HG02678 (cell line): ENCODE data around the gene PPIL6.
"Not testable (repeated sequence)": the region's sequence is repeated elsewhere in the genome, so short reads cannot be mapped to it uniquely, and the experiment has no call there.

Experiments
- ATAC-seq: cut with Tn5 transposase; IDR thresholded peaks from one replicate; pipeline ENCODE4 v1.9.1; 2021; ENCODE audit warnings: mild to moderate bottlenecking, moderate library complexity; ENCODE audit not compliant: unreplicated experiment

The PPIL6 gene

DNA sequence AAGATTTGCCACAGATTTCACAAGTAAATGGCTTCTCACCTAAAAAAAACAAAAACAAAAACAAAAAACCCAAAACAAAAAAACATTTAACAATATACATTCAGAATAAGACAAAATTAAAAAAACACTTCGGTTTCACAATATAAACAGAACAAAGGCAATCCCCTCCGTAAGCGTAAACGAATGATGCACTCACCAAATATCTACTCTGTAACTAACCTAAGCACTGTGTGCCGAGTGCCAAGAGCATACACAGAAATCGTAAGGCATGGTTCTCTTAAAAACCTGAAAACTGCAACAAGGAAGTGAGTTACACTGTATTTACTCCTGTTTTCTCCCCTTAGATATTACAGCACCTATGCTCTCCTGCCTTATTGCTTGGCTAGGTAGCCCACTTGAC is 27.3 kb upstream of the PPIL6 start:
- no peak for ATAC-seq

DNA sequence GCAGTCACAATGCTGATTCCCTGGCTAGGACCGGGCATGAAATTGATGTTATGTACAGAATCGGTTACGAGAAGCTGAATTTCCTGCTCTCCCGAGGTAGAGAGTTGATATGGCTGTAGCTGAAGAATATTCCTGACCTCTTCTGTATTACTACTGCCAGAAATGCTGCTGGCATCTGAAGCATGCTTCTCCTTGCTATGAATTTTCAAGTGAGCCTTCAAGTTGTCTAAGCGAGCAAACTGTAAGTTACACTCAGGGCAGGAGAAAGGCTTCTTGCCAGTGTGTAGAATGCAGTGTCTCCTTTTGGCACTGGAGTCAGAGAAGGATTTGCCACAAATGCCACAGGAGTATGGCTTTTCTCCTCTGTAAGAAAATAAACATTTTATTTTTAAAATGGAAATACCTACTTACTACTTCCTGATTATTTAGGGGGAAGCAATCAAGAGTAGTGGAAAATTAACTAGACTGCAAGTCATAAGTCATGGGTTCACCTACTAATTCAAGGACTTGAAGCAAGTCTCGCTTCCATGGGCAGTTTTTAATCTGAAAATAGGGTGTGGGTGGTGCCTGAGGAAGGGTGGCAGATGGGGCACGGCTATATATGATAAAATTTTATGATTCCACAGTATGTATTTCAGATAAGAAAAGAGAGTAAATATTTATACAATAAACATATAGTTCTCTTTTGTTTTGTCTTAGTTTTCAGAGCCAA is 25.9 kb upstream of the PPIL6 start:
- ATAC-seq = no peak

DNA sequence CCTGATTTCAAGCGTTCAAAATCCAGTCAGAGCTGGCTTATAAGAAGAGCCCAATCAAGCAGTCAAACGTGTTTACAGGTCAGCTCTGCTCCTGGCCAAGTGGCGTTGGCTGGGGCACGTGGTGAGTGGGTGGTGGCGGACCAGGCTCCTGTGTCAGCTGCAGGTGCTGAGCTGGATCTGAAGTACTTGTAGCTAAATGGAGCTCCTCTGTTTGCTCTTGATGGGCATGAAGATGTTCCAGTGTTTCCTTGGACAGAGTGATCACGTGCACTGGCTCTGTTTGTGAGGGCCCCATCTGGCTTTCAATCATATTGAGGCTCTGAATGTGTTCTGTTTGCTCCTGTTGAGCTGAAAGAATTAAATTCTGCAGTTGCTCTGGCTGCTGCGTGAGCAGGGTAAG is 25.3 kb upstream of the PPIL6 start:
- no peak for ATAC-seq

DNA sequence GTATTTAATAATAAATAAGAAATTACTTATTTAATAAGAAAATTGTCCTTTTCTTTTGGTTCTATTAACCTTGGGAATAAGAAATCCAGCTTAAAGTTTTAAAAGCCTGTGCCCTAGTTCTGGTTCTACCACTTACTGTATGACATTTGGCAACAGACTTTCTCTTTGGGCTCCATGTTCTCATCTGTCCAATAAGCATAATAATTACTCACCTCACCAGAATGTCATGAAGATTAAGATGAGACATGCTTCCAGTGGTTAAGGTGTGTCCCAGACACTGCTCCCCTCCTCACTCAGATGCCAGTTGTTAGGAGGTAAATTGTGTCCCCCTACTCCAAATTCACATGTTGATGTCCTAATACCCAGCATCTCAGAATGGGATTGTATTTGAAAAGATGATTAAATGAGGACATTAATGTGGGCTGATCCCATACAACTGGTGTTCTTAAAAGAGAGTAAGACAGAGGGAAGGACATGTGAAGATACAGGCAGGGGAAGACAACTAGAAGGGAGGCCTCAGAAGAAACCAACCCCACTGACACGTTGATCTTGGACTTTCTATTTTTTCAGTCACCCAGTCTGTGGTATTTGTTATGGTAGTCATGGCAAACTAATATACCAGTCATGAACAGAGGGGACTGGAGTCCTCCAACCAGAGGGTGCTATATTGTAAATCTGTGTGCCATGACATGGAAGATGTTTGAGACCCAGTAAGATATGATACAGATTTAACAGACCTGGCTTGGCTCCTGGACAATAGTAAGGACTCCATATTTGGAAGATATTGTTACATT is 21.5 kb upstream of the PPIL6 start:
- no peak for ATAC-seq

DNA sequence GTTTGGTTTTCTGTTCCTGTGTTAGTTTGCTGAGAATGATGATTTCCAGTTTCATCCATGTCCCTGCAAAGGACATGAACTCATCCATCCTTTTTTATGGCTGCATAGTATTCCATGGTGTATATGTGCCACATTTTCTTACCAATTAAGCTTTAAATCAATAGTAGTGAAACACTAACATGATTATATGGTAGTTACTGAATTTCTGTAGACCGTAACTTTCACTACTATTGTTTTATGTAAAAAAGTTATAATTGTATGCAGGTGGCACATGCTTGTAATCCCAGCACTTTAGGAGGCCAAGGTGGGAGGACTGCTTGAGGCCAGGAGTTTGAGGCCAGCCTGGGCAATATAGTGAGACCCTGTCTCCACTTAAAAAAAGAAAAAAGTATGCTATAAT is 20.8 kb upstream of the PPIL6 start:
- ATAC-seq = not testable (repeated sequence)

DNA sequence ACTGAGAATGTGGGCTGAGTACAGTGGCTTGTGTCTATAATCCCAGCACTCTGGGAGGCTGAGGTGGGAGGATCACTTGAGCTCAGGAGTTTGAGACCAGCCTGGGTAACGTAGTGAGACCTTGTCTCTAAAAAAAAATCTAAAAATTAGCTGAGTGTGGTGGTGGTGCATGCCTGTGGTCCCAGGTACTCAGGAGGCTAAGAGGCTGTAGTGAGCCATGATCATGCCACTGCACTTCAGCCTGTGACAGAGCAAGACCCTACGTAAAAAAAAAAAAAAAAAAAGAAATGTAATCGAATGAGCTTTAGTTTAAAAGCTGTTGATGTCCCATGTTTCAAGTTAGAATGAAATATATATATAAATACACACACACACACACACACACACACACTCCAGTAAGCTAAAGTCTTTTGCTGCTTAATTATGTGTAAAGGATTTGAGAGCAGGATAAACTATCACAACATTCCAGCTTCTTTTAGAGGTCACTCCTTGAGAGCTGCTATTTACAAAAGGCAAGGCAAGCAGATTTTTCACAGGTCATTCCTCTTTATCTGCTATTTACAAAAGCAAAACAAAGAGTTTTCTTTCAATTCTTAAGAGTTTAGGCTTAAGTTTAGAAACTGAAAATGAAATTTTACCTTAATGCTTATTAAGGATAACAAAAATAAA is 19.9 kb upstream of the PPIL6 start:
- ATAC-seq = no peak

DNA sequence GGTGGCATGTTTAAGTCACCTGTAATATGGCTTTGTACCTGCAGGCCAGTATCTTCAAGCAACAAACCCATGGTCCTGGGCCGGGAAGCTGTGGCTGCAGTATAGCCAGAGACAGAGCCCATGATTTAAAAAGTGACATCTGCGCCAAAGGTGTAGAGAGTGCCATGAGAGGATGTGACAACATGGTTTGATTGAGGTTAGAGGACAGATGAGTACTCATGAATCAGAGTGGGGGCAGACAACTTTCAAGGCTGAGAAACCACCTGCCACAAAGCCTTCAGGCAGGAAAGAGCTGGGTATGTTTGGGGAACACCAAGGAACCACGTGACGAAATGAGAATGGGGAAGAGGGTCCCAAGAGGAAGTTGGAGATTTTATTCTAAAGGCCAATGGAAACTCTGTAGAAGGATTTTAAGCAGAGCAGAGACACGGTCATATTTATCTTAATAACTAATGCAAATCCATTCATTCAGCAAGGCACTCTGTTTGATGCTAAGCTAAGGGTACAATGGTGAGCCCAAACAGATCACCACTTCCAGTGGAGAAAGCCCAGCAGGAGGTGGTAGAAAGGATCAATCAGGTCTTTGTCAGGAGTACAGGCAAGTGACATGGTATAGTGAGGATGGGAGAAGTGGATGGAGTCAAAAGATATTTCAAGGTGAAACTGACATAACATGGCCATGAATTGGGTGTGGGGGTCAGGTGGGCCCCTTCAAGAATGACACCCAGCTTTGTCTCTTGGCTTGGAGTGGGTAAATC is 18.5 kb upstream of the PPIL6 start:
- ATAC-seq = peak; percentile 24

DNA sequence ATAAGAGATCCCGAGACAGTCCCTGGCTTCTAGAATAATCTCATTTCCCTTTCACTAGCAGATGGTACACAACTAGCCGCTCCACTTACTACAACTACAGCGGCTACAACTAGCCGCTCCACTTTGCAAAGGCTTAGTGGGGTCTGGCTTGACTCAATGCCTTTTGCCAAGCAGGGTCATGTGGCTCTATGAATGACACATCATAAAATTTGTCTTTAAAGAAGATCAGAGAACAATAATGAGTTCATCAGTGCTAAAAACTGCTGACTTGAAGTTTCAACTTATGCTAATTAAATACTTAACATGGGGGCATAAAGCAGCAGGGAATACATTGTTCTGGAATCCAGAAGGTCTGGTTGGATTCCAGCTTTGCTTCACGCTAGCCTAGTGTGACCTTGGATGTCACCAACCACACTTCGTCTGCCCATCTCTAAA is 17.2 kb upstream of the PPIL6 start:
- ATAC-seq = no peak

DNA sequence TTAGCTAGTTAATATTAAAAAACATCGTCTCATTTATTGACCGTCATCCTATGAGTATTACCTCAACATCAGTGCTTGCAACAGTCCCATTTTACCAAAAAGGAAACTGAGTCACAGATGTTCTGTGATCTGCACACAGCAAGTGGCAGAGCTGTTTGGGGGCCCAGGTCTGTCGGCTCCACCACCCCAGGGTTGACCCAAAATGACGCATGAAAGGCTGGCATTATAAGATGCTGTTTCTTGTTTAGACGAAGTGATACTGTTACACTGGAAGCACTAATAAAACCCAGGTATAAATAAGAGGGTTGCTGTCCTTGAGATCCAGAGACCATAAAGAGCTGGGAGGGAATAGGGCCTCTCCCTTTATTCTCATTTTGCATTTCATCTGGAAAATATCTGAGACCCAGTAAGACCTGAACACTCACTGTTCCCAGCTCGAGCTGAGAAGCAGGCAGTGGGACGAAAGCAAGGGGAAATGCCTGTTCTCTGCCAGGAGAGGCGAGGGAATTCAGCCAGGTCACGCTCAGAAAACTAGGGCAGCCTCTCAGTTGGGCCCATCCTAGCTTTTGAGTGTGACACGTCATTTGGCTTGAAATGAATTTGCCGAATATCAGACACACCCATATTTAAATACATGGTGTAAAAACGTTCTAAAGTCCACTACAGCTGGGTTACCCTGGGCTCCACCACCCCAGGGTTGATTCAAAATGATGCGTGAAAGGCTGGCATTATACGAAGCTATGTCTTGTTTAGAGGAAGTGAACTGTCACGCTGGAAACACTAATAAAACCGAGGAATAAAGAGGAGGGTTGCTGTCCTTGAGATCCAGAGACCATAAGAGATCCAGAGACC is 16.5 kb upstream of the PPIL6 start:
- no peak for ATAC-seq

DNA sequence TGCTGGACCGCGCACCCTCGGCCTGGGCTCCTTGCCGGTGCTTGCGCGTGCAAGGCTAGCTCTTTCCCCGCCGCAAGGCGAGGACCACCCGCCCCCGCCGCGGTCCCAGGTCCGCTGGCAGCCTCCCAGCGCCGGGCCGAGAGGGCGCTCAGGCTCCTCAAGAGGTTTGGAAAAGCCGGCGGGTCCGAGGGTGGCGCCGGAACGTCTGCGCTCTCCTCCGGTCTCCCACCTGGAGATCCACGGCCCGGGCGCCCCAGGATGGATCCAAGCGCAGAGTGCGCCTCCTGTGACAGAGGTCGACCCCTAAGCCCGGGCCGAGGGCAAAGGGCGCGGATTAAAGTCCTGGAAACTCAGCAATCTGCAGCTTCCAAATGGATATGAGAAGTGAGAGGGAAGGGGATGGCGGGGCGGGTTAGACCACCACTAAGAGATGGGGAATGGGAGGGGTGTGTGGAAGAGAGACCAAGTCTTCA is 15.7 kb upstream of the PPIL6 start:
- no peak for ATAC-seq

DNA sequence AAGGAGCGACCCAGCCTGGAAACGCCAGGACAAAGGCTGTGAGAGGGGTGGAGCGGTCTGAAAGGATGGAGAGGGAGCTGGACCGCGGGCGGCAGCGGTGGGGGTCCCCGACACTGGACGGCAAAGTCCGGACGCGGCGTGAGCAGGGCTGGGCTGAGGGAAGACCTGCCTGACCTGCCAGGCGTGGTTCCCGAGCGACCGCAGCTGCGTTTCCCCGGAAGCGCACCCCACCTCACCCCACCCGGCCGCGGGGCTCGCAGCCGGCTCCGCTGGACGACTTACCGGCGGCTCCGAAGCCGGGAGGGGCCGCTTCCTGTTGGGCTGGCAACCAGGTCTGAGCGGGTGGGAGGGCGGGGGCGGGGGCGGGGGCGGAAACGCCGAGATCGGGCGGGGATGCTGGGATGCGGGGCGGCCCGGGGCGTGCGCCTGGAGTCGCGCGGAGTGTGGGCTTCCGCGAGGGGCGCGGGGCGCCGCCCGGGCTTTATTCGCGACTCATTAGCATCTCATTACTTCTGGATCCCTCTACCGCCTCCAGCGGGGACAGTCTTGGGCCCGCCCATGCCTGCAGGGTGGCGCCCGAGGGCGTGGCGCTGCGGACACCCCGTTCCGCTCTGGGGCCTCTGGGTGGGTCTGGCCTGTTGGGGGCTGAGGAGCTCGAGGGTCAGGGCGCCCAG is 15.1 kb upstream of the PPIL6 start, which contains the start of gene MICAL1:
MICAL1 (minus strand) TSS at position 336 of the 674 bp plus-strand sequence. CDS start 1,576 bp downstream, outside the sequence.
- ATAC-seq = peak; percentile 70

DNA sequence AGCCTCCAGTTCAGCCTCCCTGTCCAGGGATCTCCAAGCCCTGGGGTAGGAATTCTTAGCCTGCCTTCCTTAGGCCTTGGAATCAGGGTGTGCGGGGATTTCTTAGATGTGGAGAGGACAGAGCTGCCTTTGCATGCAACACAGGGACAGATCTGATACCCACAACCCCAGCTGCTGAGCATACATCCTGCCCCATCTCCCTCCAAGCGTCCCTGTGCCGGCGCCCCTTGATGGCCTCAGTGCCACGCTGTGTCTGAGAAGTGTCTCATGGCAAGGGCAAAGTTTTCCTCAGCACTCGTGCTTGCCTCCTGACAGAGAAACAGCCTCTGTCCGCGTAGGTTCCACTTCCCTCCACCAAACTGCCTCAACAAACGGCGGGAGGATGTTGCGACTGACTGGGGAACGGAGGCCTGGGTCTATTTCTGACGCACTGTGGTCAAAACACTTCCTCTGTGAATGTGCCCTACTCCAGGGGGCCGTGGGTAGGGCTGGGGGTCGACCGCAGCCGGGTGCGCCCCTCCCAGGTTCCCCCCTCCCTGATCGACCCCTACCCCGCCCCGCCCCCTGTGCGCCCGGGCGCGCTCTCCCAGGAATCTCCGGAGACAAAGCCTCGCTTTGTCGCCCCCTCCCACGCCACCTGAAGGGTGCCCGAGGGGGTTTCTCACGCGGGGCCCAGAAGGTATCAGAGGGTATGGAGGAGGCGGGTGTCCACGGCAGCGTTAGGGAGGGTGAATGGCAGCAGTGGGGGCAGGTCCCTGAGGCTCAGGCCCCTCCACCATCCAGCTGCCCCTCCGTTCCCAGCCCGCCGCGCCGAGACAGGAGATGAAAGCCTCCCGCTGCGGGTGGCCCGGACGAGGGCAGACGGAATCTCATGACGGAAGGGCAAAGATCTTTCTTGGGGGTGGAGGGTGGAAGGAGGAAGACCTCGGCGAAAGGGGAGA is 14.3 kb upstream of the PPIL6 start:
- ATAC-seq = peak; percentile 32

DNA sequence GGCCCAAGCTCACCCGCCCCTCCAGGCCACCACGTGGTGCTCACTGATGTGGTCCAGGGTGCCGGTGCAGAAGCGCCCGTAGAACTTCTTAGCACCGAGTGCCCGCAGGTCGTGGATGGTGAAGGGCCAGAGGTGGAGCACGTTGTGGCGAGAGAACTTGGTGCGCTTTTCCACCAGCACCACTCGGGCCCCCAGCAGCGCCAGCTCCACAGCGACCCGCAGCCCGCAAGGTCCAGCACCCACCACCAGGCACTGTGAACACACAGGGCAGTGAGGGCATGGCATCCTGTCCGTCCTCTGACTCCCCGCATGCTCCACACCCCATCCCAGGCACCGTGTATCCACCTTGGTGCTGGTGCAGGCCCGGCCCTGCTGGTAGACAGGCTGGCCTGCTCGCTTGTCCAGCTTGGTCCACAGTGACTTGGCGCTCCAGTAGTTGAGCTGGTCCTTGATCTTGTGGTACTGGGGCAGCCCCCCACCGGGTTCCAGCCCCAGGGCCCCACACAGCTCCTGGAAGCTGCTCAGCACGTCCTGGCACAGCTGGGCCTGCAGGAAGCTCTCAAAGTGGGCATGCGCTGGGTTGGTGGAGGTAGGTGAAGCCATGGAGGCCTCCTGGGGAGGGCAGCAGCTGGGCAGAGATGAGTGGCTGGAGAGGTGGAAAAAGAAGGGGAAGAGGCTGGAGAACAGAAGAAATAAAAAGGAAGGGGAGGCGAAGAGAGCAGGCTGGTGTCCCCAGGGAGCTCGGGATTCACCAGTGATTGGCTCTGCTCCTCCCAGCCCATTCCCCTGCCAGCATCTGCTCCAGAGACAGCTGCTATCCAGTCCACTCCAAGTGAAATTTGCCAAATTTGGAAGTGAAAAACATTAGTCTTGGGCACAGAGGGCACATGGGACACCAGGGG is 13.4 kb upstream of the PPIL6 start:
- no peak for ATAC-seq

DNA sequence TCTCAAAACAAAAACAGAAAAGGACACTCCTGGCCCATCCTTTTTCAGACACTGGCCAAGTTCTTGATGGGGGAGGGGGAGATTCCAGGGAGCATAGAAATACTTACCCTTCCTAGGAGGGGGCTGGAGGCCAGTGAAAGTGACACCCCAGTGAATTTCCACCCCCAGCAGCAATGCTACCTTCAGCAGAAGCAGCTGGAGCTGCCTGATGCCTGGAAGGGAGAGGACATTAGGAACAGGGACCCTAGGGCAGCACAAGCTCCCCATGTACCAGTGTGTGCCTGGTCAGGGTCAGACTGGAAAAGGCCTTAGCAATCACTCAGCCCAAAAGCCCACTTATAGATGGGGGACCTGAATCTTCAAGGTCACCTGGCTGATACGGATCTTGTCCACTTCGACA is 12.7 kb upstream of the PPIL6 start:
- ATAC-seq = no peak

DNA sequence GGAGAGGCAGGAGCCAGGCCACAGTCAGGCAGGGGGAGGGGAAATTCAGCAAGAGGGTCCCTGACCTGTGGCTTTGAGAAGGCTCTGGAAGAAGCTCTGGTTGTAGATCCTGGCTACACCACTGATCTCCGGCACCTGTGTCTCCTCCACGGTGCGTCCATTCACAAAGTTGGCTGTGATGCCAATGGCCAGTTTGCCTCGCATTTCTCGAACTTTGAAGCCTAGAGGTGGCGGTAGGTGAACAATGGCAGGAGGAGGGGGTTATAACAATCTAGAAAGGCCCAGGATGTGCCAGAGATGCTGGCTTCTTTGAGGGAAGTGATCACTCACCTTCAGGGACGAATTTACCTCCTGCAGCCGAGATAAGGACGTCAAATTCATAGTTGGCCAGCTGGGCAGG is 11.8 kb upstream of the PPIL6 start:
- no peak for ATAC-seq

DNA sequence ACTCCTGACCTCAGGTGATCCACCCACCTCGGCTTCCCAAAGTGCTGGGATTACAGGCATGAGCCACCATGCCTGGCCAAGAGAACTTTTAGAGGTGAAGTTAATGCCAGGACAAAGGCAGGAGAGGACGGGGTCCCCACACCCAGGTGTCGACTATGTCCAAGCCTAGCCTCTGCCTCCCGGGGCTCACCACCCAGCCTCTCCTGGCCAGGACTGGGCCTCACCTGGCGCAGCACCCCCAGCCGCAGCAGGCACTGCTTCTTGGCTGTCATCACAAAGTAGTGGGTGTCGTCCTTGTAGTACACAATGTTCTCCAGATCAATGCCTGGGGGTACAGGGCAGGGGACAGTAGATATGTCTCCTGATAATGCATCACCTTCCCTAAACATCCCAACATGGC is 10.9 kb upstream of the PPIL6 start:
- no peak for ATAC-seq

DNA sequence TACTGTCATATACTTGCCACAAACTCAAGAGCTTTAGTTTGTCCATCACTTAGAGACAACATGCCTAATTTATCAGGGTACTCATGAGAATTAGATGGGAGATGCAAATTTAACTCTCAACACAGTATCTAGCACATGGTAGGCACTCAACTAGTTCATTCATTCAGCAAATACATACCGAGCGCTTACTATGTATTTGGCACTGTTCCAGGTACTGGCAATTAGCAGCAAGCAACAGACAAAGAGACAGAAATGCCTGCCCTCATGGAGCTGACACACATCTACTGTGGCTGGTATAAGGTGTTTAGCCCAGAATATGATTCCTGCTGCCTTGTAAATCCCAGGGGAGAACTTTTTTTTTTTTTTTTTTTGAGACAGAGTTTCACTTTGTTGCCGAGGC is 10.4 kb upstream of the PPIL6 start:
- no peak for ATAC-seq
